Activated CD4-positive, CD25-positive, alpha-beta regulatory T cell treated with anti-CD3 and anti-CD28 coated beads, Interleukin-2, amount 50 U/mL, for 16 hours (primary cell): ENCODE results near the gene CLUH.
"Not testable (repeated sequence)": the region's sequence is repeated elsewhere in the genome, so short reads cannot be mapped to it uniquely, and the experiment has no call there.

ENCODE experiments used
- DNase-seq: peaks from one replicate; pipeline ENCODE4 v3.0.0-alpha.2; 2020; ENCODE audit warnings: low read depth, low spot score

Gene CLUH

DNA sequence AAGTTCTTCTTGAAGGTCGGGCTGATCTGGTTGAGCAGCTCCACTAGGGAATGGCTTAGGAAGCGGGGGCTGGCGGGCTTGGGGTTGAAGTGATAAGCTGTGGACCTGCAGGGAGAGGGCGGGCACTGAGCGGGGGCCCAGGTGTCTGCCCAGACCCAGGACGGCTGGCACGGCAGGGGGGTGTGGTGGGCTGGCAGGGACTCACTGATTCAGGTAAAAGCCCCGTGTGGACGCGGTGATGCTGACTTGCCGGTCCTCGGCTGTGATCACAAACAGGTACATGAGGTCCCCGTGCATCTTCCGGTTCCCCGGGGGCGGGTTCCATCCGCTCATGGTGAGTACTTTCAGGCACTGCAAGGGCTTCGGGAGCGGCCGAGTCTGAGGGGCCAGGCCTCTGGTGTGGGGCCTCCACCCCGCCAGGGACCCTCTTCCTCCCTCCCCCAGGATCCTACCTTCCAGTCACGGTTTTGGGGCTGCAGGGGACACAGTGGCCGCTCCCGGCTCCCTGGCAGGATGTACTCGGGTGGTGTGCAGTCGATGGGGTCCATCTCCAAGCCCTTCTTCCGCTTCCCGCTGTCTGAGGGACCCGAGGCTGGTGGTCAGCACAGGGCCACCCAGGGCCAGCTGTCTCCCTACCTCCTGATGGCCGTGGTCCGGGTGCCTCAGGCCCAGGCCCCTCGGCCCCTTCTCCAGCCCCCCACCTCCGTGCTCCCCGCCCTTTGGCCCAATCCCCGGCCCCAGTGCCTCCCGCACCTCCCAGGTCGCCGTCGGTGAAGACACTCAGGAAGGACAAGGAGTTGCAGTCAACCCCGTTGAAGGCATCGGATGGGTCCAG, 10.2 kb downstream of the CLUH start:
- DNase-seq = no peak

DNA sequence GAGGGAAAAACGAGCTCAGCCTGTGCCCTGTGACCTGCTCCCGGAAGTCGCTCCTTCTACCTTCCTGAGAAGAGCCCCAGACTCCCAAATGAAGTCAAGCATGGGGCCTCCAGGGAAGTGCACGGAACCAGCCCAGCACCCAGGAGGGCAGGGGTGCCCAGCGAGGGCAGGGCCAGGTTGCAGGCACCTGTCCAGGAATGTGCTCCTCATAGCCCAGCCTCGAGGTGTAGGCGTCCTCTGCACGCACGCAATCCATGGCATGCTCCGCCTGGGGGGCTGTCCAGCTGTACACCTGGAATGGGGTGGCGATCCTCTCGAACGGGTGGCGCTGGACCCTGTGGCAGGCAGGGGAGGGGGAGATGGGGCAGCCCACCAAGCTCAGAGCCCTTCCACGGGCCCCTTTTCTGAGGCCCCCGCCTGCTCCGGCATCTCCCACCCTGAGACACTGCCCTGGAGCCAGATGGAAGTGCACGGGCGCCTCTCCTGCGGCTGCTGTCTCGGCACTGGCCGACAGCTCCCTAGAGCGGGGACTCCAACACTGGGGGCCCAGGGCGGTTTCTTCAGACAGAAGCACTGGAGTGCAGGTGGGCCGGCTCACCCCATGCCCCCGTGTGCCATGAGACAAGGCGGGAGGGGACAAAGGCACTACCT, 10.9 kb downstream of the CLUH start:
- DNase-seq = no peak

DNA sequence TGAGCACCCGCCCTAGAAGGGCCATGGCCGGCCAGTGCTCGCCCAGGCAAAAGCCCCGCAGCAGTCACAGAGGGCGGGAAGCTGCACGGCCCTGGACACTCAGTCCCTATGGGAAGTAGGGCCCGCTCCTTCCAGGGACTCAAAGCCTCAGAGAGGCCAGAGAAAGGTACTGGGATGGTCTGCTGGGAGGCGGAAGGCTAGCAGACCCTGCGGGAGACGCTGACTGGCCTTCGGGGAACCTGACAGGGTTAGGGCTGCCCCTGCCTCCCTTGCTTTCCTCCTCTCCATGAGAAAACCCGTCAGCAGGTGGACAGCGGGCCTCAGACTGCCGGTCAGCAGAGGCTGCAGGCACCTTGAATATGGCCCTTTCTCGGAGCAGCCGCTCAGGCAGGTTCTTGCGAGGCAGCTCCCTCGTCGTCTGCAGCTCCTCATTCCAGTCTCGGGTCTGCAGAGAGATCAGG, 11.5 kb downstream of the CLUH start:
- DNase-seq = no peak

DNA sequence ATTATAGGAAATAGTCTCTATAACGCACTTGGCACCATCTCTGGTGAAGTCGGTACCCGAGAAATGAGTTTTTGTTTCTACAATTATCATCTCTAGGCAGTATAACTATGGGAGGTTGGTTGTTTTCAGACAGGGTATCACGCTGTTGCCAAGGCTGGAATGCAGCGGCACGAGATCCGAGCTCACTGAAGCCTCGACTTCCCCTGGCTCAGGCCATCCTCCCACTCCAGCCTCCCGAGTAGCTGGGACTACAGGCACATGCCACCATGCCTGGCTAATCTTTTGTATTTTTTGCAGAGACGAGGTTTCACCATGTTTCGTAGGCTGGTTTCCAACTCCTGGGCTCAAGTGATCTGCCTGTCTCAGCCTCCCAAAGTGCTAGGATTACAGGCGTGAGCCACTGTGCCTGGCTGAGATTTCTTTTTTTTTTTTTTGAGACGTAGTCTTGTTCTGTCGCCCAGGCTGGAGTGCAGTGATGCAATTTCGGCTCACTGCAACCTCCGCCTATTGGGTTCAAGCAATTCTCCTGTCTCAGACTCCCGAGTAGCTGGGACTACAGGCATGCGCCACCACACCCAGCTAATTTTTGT, 12.3 kb downstream of the CLUH start:
- not testable (repeated sequence) for DNase-seq

DNA sequence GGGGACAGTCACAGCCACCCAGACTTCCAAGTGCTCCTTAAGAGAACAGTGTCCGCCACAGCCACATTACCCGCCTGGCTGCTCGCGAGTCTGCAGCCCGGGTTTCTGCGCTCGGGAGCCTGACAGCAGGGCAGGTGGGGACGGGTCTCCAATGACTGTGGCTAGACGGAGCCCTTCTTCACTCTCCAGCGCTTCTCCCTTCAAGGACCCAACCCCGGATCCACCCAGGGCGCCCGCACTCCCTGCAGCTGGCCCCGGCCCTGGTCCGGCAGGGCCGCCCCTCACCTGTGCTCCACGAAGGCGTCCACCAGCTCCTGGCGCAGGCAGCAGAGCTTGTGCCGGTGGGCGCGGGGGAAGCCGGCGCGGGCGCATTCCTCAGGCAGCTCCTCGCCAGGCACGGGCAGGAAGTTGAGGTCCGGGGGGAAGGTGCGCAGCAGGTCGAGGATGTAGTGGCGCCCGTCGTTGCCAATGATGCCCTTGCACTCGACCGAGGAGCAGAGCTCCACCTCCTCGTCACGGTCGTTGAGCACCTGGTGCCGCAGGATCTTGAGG, 13.9 kb downstream of the CLUH start:
- no peak for DNase-seq

DNA sequence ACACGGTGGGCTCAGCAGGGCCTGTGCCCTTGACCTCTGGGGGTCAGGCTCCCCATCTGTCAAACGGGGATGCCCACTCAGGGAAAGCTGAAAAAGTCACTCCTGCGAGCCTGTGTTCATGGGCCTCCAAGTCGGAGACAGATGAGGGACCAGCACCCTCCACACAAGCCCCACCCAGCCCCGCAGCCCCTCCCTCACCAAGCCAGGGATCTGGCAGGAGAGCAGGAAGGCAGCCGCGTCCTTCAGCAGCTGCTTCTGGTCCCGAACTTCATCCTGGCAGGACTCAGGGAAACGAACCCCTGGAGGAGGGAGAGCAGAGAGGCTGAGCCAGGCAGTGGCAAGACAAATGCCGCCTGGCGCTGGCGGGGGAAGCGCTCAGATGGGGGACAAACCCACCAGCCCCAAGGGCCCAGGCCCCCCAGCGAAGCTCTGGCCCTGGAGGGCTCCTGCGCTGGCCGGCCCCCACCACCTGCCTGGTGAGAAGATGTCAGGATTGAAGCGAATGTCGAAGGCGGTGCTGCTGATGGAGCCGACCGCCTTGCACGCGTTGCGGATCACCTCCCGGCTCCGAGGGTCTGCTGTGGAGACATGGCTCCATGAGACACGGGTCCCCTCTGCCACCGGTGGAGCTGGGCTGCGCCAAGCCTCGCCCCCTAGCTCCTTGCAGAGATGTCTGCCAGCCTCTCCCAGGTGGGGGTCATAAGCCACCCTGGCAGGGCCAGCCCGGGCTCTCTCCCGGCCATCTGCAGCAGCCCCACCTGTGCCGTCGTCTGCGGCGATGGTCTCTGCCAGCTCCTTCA, 15.4 kb downstream of the CLUH start:
- DNase-seq = no peak

DNA sequence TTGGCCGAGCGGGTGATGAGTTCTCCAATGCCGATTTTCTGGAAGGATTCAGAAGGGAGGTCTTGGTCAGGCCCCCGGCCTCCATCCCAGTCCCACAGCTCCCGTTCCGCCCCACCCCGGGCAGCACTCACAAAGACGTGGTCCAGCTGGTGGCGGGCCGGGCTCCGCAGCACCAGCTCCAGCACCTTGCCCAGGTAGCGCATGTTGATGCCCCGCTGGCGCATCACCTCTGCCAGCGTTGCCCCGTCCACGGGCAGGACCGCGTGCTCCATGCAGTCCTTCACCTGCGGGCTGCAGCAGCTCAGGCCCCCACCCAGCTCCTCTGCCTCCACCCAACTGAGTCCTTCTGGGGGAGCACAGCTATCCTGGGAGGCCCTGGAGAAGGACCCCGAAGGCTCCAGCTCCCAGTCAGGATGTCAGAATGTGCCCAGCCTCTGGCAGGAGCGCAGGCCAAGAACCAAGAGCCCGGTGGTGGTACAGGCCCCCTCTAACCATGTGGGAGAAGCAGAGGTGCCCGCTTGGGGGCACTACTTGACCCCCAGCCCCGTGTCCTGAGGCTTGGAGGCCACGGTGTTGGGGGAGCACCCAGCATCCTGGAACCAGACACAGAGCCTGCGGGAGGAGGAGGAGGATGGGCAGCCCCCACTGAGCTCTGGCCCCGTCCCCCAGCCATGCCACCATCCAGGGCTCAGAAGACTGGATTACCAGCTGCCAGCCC, 16.2 kb downstream of the CLUH start:
- DNase-seq = no peak

DNA sequence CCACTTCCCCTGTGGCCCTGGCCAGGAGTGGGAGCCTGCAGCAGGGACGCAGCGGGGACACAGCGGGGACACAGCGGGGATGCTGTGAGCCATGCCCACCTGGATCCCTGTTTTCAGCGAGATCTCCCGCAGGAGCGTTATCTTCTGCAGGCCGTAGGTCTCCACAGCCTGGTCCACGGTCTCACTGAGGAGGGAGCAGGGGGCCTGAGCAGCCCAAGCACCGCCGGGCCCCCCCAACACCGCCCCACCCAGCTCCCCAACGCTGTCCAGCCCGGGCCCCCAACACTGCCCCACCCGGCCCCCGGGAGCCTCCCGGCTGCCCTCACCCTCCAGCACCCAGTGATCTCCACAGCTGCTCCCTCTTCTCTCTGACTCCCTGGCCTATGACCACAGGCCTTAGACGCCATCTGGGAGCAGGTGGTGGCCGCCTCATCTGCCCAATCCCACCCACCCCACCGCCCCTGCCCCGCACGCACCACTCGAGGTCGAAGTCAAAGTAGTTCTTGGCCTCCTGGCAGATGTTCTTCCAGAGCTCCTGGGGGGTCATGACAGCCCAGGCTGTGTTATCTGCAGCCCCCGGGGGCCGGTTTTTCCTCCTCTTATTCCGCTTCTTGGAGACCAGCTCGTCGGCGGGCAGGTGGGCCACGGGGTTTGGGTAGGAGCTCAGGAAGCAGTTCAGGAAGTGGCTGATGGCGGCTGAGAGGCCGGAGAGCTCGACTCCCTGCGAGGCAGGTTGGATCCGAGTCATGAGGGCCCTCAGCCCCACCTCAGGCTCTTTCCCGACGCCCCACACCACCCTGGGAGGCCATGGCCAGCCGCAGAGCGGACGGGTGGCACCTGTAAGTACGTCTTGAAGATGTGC, 17.0 kb downstream of the CLUH start:
- DNase-seq = no peak

DNA sequence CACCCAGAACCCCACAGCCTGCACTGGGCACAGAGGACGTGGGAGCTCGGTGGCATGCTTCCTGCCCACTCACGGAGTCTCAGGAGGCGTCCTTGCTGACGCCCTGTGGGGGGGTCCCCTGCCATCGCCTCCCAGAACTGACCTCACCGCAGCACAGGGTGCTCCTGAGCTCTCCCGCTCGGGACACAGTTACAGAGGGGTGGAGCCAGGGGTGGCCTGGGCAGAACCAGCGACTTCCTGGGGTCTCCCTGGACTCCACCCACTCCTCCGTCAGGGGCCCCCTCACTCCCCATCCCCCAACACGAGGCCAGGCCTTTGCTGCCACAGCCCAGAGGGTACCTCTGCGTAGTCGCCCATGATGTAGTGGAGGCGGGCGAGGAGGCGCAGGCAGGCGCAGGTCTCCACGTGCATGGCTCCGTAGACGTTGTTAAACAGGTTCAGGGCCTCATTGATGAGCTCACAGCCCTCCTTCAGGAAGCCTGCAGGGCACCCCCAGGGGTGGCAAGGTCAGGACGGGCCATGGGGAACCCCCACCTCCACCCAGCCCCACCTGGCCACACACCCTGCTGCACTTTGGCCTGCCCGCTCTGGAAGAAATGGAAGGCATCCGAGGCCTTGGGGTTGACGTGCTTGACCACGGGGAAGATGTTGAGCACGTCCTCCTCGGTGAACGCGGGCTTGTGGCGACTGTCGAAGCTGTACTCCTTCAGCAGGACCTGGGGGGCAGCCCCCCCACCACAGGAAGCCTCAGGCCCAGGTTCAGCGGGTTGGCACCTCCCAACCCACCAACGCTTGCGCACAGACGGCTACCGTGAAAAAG, 17.8 kb downstream of the CLUH start:
- no peak for DNase-seq

DNA sequence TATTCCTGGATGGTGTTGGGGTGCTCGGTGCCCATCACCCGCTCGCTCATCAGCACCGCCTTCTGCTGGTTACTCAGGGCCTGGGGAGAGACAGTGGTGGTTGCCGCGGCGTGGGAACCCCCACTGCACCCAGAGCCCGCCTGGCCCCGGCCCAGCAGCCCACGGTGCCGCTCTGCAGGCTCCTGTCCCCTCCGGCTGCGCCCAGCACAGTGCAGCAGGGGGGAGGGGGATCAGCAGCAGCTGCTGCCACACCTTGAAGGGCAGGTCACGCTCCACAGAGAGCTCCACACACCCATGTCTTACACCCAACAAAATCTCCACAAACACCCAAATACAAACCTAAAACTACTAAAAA, 18.8 kb downstream of the CLUH start:
- no peak for DNase-seq

DNA sequence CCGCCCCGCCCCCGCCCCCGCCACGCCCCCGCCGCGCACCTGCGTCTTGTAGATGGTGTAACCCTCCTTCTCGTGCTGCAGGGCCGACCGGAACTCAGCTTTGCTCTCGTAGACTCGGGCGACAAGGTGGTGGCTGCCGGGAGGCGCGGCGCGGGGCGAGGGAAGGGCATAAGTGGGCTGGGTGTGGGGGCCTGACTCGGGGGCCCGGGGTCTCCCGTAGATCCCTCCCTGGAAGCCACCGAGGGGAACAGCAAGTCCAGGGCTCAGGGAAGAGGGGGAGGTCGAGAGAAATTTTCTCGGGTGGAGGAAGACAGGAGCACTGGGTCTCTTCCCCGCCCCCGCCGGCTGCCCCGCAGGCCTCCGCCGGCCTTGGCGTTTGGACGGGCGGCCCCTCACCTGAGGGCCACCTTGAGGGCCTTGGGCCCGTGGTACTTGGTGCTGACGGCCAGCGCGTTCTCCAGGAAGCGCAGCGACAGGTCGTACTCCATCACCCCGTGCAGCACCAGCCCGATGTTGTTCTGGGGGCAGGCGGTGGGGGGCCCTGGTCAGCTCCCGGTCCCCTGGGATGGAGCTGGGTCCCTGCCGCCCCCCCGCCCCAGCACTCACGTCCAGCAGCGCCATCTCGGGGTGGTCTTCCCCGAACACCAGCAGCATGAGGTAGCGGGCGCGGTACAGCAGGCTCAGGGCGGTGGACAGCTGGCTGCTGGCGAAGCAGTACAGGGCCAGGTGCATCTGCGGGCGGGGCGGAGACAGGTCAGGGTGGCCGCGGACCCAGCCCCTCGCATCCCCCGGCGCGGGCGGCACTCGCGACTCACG, 19.4 kb downstream of the CLUH start:
- no peak for DNase-seq

DNA sequence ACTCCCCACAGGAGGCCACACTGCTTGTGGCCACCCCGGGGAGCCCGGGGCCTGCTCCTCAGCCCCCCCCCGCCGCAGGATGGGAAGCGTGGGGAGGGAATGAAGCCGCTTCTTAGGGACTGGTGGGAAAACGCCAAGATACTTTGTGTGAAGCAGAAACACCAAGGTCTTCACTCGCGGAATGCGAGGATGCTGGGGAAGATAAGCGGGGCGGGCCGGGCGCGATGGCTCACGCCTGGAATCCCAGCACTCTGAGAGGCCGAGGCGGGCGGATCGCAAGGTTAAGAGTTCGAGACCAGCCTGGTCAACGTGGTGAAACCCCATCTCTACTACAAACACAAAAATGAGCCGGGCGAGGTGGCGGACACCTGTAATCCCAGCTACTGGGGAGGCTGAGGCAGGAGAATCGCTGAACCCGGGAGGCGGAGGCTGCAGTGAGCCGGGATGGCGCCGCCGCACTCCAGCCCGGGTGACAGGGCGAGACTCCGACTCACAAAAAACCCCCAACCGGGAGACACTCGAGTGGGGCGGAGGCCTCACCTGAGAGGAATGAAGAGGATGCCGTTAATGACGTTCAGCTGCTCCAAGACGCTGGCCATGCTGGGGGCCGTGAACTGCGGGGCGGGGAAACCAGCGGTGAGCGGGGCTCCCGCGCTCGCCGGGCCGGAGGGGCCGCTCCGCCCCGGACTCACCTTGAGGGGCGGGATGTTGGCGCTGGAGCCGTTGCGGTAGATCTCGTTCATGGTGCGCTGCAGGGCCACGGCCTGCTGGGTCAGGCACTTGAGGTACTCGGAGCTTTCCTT, 20.3 kb downstream of the CLUH start:
- no peak for DNase-seq

DNA sequence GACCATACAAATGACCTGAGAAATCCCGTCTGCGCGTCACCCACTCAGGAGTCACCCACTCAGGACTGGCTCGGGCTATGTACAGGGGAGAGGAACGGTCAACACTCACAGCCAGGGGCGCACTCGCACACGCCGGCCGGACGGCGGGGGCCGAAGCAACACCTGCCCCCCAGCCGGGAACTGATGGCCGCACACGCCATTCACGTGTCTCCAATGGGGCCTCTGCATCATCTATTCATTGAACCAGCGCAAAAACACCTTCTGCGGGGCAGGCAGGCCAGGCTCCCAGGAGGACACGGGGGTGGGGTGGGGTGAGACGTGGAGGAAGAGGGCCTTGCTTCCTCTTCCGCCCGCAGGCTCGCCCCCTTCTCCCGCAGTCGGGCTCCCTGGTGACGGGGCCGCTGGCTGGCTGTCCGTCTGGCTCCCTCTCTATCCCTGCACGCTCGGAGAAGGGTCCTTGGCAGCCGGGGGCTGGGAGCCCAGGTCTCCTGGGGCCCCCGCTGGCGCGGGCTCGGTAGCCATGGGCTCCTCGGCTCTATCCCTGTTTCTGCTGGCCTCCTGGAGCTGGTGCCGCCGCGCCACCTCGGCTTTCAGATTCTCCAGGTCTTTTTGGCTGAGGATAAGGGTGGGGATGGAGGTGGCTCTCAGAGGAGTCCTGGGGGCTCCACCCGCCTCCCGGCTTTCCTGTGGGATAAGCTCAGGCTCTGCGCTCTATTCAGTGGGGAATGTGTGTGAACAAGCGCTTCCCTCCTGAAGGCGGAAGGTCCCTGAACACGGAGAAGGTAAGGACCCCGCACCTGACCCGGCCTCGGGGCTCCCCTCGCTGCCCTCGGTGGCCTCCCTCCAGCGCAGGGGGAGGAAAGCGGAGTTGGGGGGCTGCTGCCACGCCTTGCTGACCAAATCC, 21.1 kb downstream of the CLUH start:
- DNase-seq = no peak

DNA sequence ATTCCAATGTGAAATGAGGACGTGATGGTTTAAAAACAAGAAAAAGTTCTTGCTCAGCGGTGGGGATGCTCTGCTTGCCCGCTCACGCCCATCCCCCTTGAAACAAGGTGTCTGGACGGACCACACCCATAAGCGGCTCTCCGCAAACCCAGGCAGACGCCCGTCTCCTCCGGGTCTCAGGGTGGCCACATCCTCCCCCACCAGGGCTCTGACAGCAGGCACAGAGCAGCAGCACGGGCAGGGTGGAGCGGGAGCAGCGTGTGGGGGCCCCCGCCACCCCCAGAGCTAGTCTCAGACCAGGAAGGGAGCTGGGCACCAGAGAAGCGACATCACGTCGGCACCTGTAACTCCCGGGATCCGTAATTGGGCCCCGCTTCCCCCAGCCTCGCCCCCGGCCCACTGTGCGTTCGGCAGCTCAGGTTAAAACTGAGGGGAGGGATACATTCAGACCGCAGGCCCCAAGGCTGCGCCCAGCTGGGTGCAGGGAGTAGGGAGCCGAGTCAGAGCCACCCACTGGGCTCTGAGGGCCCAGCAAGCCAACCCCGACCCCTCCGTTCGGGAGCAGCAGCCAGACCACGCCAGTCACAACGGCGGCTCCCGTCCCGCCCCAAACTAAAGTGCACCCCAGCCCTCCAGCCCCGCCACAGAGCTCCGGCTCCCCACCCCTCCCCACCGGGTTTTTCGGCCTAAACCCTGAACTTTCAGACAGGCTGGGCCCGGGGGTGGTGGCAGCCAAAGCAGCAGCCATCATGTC, 22.0 kb downstream of the CLUH start:
- DNase-seq = no peak
